ENCODE data around the gene NCL.

NCL gene

GRCh38 chr2:231463698-231464575 lies at the start of gene NCL:
Gene NCL (minus strand): TSS chr2:231464484. CDS start chr2:231464353, 131 bp downstream.
- DNase-seq, result peak; percentile 89

- DNase-seq, result no peak
Observed at GRCh38 chr2:231513746-231514224, 49.5 kb upstream of the NCL start.

- no peak for DNase-seq
Observed at GRCh38 chr2:231512222-231512621, 47.9 kb upstream of the NCL start.

GRCh38 chr2:231503766-231504165 lies 39.5 kb upstream of the NCL start:
- DNase-seq, result no peak

GRCh38 chr2:231502596-231502995 lies 38.3 kb upstream of the NCL start:
- no peak for DNase-seq

GRCh38 chr2:231497651-231498050 lies 33.4 kb upstream of the NCL start:
- DNase-seq, result no peak

- DNase-seq, result no peak
Observed at GRCh38 chr2:231494669-231495068, 30.4 kb upstream of the NCL start.

- DNase-seq, result no peak
Observed at GRCh38 chr2:231490801-231491200, 26.5 kb upstream of the NCL start.

GRCh38 chr2:231489990-231490389 lies 25.7 kb upstream of the NCL start:
- peak; percentile 30 for DNase-seq

- no peak for DNase-seq
Observed at GRCh38 chr2:231488331-231488730, 24.0 kb upstream of the NCL start.

GRCh38 chr2:231486851-231487596 lies 22.7 kb upstream of the NCL start:
- DNase-seq, result no peak

GRCh38 chr2:231483398-231484329 lies 19.4 kb upstream of the NCL start:
- DNase-seq, result peak; percentile 39

- DNase-seq, result peak; percentile 71
Observed at GRCh38 chr2:231482806-231483391, 18.6 kb upstream of the NCL start.

- DNase-seq, result no peak
Observed at GRCh38 chr2:231480781-231481180, 16.5 kb upstream of the NCL start.

GRCh38 chr2:231479455-231479854 lies 15.2 kb upstream of the NCL start:
- DNase-seq, result no peak

- DNase-seq, result no peak
Observed at GRCh38 chr2:231476920-231477319, 12.6 kb upstream of the NCL start.

GRCh38 chr2:231475965-231476364 lies 11.7 kb upstream of the NCL start:
- DNase-seq, result no peak

GRCh38 chr2:231472816-231473215 lies 8.5 kb upstream of the NCL start:
- DNase-seq, result no peak

- DNase-seq, result no peak
Observed at GRCh38 chr2:231470246-231470900, 6.1 kb upstream of the NCL start.

GRCh38 chr2:231469583-231469950 lies 5.3 kb upstream of the NCL start:
- DNase-seq, result no peak

GRCh38 chr2:231467613-231468530 lies 3.6 kb upstream of the NCL start:
- no peak for DNase-seq
